GM12878 (cell line): Measurements from ENCODE around the gene ZNF496. TPM values are rescaled to one million over a fixed set of nuclear protein-coding genes. Genes with fewer than 3 reads are reported as not detected.

ENCODE experiments used
- ATAC-seq: fragments of 200-7000 bp; cut with Tn5 transposase; 3 replicates; pipeline ENCODE4 v1.9.1; 2020; ENCODE audit warnings: mild to moderate bottlenecking, moderate library complexity
- BruUV-seq: library from RNA; stranded (reverse); fragments of 400-500 nt; replicated peaks from 2 replicates; lab custom pipeline; 2021; lab: Mats Ljungman, UMichigan
- CTCF ChIA-PET: fragments of 300-600 bp; sonication (Branson Sonifier 250); formaldehyde crosslinking; extraction: SDS; loops from one replicate; lab custom pipeline; 2021; ENCODE audit warnings: inconsistent platforms; lab: Yijun Ruan, JAX
- POLR2A ChIA-PET: fragments of 350-600 bp; formaldehyde crosslinking; extraction: SDS; loops from one replicate; lab custom pipeline; 2021; ENCODE audit warnings: inconsistent platforms; lab: Charles Lee
- RAD21 ChIA-PET: fragments of 300-600 bp; sonication (Branson Sonifier 250); formaldehyde crosslinking; loops from one replicate; lab custom pipeline; 2023; ENCODE audit warnings: antibody characterized with exemption; ENCODE audit not compliant: unreplicated experiment; lab: Charles Lee
- SMC1A ChIA-PET: fragments of 300-600 bp; sonication (Branson Sonifier 250); formaldehyde crosslinking; loops from one replicate; lab custom pipeline; 2023; ENCODE audit not compliant: unreplicated experiment, uncharacterized antibody; lab: Charles Lee
- DNase-seq: peaks from one replicate; pipeline ENCODE4 v3.0.0-alpha.2; 2011; ENCODE audit warnings: low read depth, low spot score
- FAIRE-seq: peaks from 3 replicates; lab custom pipeline; 2011; peaks lifted over from hg19 to GRCh38; lab: Jason Lieb, UNC
- H2AFZ ChIP-seq: 2 replicates; pipeline ENCODE4 v1.6.0; 2011; ENCODE audit warnings: low read depth, low read length, control low read depth; ENCODE audit not compliant: control insufficient read depth
- H3K27ac ChIP-seq: 2 replicates; pipeline ENCODE4 v1.5.1; 2011; ENCODE audit warnings: control low read depth; ENCODE audit not compliant: control insufficient read depth, insufficient read depth
- H3K27me3 ChIP-seq, 2 experiments: replicated peaks in 1 of 2; 2 replicates each; pipeline versions ENCODE4 v1.6.0 to v1.6.1; 2011; ENCODE audit warnings: low read length in 1 of 2; ENCODE audit not compliant: control insufficient read depth in 2 of 2, insufficient read depth in 2 of 2
- H3K36me3 ChIP-seq, 2 experiments: 2 replicates each; pipeline ENCODE4 v1.5.1; 2011; ENCODE audit warnings: low read length in 1 of 2; ENCODE audit not compliant: control insufficient read depth in 2 of 2, insufficient read depth in 2 of 2
- H3K4me1 ChIP-seq: 2 replicates; pipeline ENCODE4 v1.6.1; 2011; ENCODE audit warnings: mild to moderate bottlenecking, low read length, moderate library complexity, mixed read lengths; ENCODE audit not compliant: control insufficient read depth, insufficient read depth
- H3K4me2 ChIP-seq: 2 replicates; pipeline ENCODE4 v1.6.0; 2011; ENCODE audit warnings: control low read depth; ENCODE audit not compliant: control insufficient read depth, insufficient read depth
- H3K4me3 ChIP-seq: fragments of 200-600 bp; sonication (generic); 2 replicates; pipeline ENCODE4 v1.5.1; 2016
- H3K79me2 ChIP-seq: 2 replicates; pipeline ENCODE4 v1.6.0; 2011; ENCODE audit warnings: low read length; ENCODE audit not compliant: control insufficient read depth, insufficient read depth
- H3K9ac ChIP-seq: 2 replicates; pipeline ENCODE4 v1.8.0; 2011; ENCODE audit warnings: low read length, control low read depth, mixed read lengths; ENCODE audit not compliant: control insufficient read depth, insufficient read depth
- H3K9me3 ChIP-seq: replicated peaks from 3 replicates; pipeline ENCODE4 v1.5.1; 2011; ENCODE audit warnings: mild to moderate bottlenecking, low read length; ENCODE audit not compliant: control insufficient read depth, insufficient read depth
- H4K20me1 ChIP-seq: 2 replicates; pipeline ENCODE4 v1.6.0; 2011; ENCODE audit not compliant: control insufficient read depth, insufficient read depth
- EGR1 ChIP-seq, 2 experiments: IDR thresholded peaks; 1 replicate in 1 of 2; 2 replicates in 1 of 2; pipeline ENCODE4 v1.6.1; 2011 to 2012; ENCODE audit warnings: low read depth in 2 of 2, low read length in 2 of 2, borderline replicate concordance in 1 of 2, mild to moderate bottlenecking in 1 of 2, moderate library complexity in 1 of 2
- HDAC2 ChIP-seq: fragments of 200-600 bp; sonication (generic); IDR thresholded peaks from 2 replicates; pipeline ENCODE4 v1.6.1; 2017
- NFYA ChIP-seq: IDR thresholded peaks from 2 replicates; pipeline ENCODE4 v1.6.1; 2011; ENCODE audit warnings: low read depth, mild to moderate bottlenecking, low read length, improper control_type of control experiment, borderline replicate concordance
- RCOR1 ChIP-seq: conservative IDR thresholded peaks from 2 replicates; pipeline ENCODE4 v1.6.1; 2012; ENCODE audit warnings: low read depth, low read length, improper control_type of control experiment
- SP1 ChIP-seq: IDR thresholded peaks from one replicate; pipeline ENCODE4 v1.6.1; 2011; ENCODE audit warnings: low read depth, low read length
- WGBS: methylation state at CpG from one replicate; pipeline ENCODE4 v1.1.6; 2016; ENCODE audit warnings: low lambda C conversion rate; ENCODE audit not compliant: insufficient replicate concordance, insufficient coverage; ENCODE audit errors: missing lambda C conversion rate; 5-methylcytosine and 5-hydroxymethylcytosine counted together
- in situ Hi-C: fragments of 300-500 bp; cut with MboI; formaldehyde crosslinking; loops from 9 replicates; pipeline ENCODE4 v1.14.3; 2018; ENCODE audit warnings: mixed read lengths
- intact Hi-C: fragments of 100-400 bp; cut with micrococcal nuclease; formaldehyde crosslinking; loops from one replicate; pipeline ENCODE4 v1.14.2; 2022; ENCODE audit not compliant: unreplicated experiment
- polyA plus RNA-seq, 11 experiments: library from polyadenylated mRNA; depleted of rRNA in 4 of 11; unstranded in 6 of 11; stranded (reverse) in 5 of 11; fragments of >200 nt; fragmentation: Nextera tagmentation in 4 of 11; fragmentation: Illumina TruSeq in 1 of 11; extraction: Ambion mirVana in 4 of 11; extraction: Trizol in 1 of 11; gene quantifications; 1 replicate in 1 of 11; 2 replicates in 10 of 11; pipeline versions ENCODE4 v1.2.1 to v1.2.3, GENCODE V29; 2011 to 2016; ENCODE audit warnings: inconsistent platforms in 2 of 11, missing spikeins in 2 of 11, low read depth in 1 of 11
- total RNA-seq, 4 experiments: library from RNA; depleted of rRNA in 3 of 4; stranded (reverse); fragments of >200 nt in 3 of 4; fragmentation: Illumina TruSeq in 1 of 4; extraction: Trizol in 1 of 4; gene quantifications; 2 replicates each; pipeline versions ENCODE4 v1.2.1 to v1.2.3, GENCODE V29; 2013 to 2021
- TF ChIP-seq, protein P1 (sequence below): fragments of 450-650 bp; IDR thresholded peaks from 2 replicates; pipeline ENCODE4 v1.6.1; 2018; ENCODE audit warnings: borderline replicate concordance, mild to moderate bottlenecking; ENCODE audit not compliant: partially characterized antibody
- TF ChIP-seq, protein P2 (sequence below): fragments of 450-650 bp; IDR thresholded peaks from 2 replicates; pipeline ENCODE4 v1.6.1; 2016; ENCODE audit warnings: mild to moderate bottlenecking

The ZNF496 gene
- total and polyA plus RNA-seq, 10 of the 15 experiments (the other 5 are each of a cell fraction or from before 2014, with no cell fraction given), result 1.6 to 26.4 (median 12.5) TPM

DNA sequence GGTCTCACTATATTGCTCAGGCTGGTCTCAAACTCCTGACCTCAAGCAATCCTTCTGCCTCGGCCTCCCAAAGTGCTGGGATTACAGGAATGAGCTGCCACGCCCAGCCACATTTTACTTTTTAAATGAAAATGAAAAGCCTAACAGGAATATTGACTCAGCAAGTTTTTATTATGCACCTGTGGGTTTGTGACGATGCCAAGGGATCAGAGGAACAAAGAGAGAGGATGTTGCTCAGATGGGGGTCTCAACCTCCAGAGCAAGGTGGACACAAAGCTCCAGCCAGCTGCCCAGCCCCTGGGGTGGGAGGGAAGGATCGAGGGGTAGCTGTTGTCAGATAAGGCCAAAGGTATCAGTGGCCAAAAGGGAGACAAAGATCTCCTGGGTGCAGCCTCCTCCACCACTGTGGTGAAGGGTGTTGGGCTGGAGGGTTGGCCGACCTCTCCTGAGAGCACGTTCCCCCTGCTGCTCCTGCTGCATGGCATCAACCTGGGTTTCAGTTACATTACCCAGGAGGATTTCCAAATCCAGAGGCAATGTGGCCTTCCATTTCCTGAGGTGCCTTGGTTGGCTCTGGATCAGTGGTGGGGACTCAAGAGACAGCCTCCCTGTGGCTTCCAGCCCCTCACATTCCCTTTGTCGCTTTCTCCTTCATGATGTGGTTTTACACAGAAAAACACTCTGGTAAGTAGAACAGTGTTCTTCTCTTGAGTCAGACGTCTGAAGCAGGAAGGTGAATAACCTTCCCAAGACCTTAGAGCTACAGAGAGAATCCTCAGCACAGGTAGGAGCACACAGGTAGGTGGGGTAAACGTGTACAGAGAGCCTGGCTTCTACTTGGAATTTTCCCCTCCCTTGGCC lies 34.2 kb downstream of the ZNF496 start:
- BruUV-seq, result no TSS peak
- H3K36me3 ChIP-seq, result peaks cover 0 to 2% of the 10 kb centered on the region in 2 experiments; a peak in 2 of 4 replicates
- RAD21 ChIA-PET, result no interaction called here
- no peaks in the 10 kb centered on the region for H3K27me3 ChIP-seq
- no peaks in the 10 kb centered on the region for H4K20me1 ChIP-seq
- no peak for ATAC-seq
- no peaks in the 10 kb centered on the region for H3K79me2 ChIP-seq
- CTCF ChIA-PET, result interaction anchor here (1.1 to 1.2 kb wide), 2 partner anchors 76 to 189 kb away, joined by 3 to 5 read pairs; no protein-coding TSS in a partner anchor
- intact Hi-C loops (no loop called here), in situ Hi-C loops (no loop called here)
- H3K9ac ChIP-seq, result no peak overlapping the region
- no peaks in the 10 kb centered on the region for H3K9me3 ChIP-seq
- POLR2A ChIA-PET, result no interaction called here
- H3K4me3 ChIP-seq, result no peak overlapping the region
- SMC1A ChIA-PET, result no interaction called here
- no peak for FAIRE-seq
- 72% methylated on average over 9 of the region's 9 CpGs for WGBS
- H3K27ac ChIP-seq, result no peak overlapping the region
- TF ChIP-seq RCOR1 (no peak), EGR1 (IDR thresholded peaks at IDR 0.05; ENCODE audit: borderline replicate concordance in 1 of 2, low read depth in 2 of 2, low read length in 2 of 2) (no peak), HDAC2 (no peak), SP1 (no peak), NFYA (no peak)
- TF ChIP-seq, protein P1, sequence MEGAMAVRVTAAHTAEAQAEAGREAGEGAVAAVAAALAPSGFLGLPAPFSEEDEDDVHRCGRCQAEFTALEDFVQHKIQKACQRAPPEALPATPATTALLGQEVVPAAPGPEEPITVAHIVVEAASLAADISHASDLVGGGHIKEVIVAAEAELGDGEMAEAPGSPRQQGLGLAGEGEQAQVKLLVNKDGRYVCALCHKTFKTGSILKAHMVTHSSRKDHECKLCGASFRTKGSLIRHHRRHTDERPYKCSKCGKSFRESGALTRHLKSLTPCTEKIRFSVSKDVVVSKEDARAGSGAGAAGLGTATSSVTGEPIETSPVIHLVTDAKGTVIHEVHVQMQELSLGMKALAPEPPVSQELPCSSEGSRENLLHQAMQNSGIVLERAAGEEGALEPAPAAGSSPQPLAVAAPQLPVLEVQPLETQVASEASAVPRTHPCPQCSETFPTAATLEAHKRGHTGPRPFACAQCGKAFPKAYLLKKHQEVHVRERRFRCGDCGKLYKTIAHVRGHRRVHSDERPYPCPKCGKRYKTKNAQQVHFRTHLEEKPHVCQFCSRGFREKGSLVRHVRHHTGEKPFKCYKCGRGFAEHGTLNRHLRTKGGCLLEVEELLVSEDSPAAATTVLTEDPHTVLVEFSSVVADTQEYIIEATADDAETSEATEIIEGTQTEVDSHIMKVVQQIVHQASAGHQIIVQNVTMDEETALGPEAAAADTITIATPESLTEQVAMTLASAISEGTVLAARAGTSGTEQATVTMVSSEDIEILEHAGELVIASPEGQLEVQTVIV, result no peak
- TF ChIP-seq, protein P2, sequence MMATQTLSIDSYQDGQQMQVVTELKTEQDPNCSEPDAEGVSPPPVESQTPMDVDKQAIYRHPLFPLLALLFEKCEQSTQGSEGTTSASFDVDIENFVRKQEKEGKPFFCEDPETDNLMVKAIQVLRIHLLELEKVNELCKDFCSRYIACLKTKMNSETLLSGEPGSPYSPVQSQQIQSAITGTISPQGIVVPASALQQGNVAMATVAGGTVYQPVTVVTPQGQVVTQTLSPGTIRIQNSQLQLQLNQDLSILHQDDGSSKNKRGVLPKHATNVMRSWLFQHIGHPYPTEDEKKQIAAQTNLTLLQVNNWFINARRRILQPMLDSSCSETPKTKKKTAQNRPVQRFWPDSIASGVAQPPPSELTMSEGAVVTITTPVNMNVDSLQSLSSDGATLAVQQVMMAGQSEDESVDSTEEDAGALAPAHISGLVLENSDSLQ, result no peak
- no peak for DNase-seq
- no peak overlapping the region for H2AFZ ChIP-seq
- H3K4me2 ChIP-seq, result no peak overlapping the region
- H3K4me1 ChIP-seq, result no peaks in the 10 kb centered on the region
